HG02870 (cell line): Measurements from ENCODE around the gene KMT2E.

Source experiments
- ATAC-seq: cut with Tn5 transposase; IDR thresholded peaks from one replicate; pipeline ENCODE4 v1.9.1; 2021; ENCODE audit warnings: mild to moderate bottlenecking, moderate library complexity; ENCODE audit not compliant: unreplicated experiment

The KMT2E gene

GRCh38 chr7:105006367-105007136, 7.5 kb upstream of the KMT2E start:
- ATAC-seq: no peak

- ATAC-seq: no peak
These were observed 6.7 kb upstream of the KMT2E start for GRCh38 chr7:105007298-105007697.

- ATAC-seq: no peak
These were observed 4.1 kb upstream of the KMT2E start for GRCh38 chr7:105009667-105010503.

- no peak for ATAC-seq
These were observed 3.4 kb upstream of the KMT2E start for GRCh38 chr7:105010504-105011130.

- ATAC-seq: no peak
These were observed 2.7 kb upstream of the KMT2E start for GRCh38 chr7:105011141-105011830.

GRCh38 chr7:105011831-105012502, 2.0 kb upstream of the KMT2E start:
- ATAC-seq: no peak

GRCh38 chr7:105012503-105013220, 1.3 kb upstream of the KMT2E start:
- ATAC-seq: peak; percentile 68

GRCh38 chr7:105013221-105013815, 687 bp upstream of the KMT2E start:
- peak; percentile 30 for ATAC-seq

GRCh38 chr7:105014693-105015389, 836 bp downstream of the KMT2E start:
- ATAC-seq: no peak

- ATAC-seq: no peak
These were observed 1.5 kb downstream of the KMT2E start for GRCh38 chr7:105015390-105015965.

GRCh38 chr7:105016068-105016708, 2.2 kb downstream of the KMT2E start:
- no peak for ATAC-seq

- no peak for ATAC-seq
These were observed 3.0 kb downstream of the KMT2E start for GRCh38 chr7:105016709-105017656.

GRCh38 chr7:105017657-105018365, 3.8 kb downstream of the KMT2E start:
- ATAC-seq: no peak

- ATAC-seq: no peak
These were observed 5.3 kb downstream of the KMT2E start for GRCh38 chr7:105019269-105019668.

- ATAC-seq: no peak
These were observed 6.9 kb downstream of the KMT2E start for GRCh38 chr7:105020926-105021325.

- ATAC-seq: no peak
These were observed 7.3 kb downstream of the KMT2E start for GRCh38 chr7:105021352-105021751.
